Psoas muscle (tissue), 8 donors: ENCODE measurements around the gene GRK7. TPM values are rescaled to one million over a fixed set of nuclear protein-coding genes. Genes with fewer than 3 reads are reported as not detected.

Source experiments
- ATAC-seq, 4 donors: fragments of 200-7000 bp; cut with Tn5 transposase; one replicate each; pipeline ENCODE4 v1.9.1; 2020; ENCODE audit warnings: moderate library complexity in 3 of 4, mild to moderate bottlenecking in 2 of 4
- DNase-seq, 2 donors: peaks; one replicate each; pipeline ENCODE4 v3.0.0-alpha.2; 2020
- H3K27ac ChIP-seq: fragments of 200-600 bp; one replicate; pipeline ENCODE4 v1.8.0; 2022
- H3K27me3 ChIP-seq, 3 donors: fragments of 200-600 bp in 1 of 3; one replicate each; pipeline versions ENCODE4 v1.6.1 to v1.8.0; 2013 to 2022; ENCODE audit warnings: low read length in 2 of 3, mild to moderate bottlenecking in 2 of 3, moderate library complexity in 1 of 3; ENCODE audit not compliant: insufficient read depth in 3 of 3
- H3K36me3 ChIP-seq, 2 donors: fragments of 200-600 bp in 1 of 2; one replicate each; pipeline versions ENCODE4 v1.6.1 to v1.8.0; 2013 to 2022; ENCODE audit warnings: low read depth in 1 of 2, mild to moderate bottlenecking in 1 of 2, moderate library complexity in 1 of 2; ENCODE audit not compliant: insufficient read depth in 1 of 2
- H3K4me1 ChIP-seq: fragments of 200-600 bp; one replicate; pipeline ENCODE4 v1.8.0; 2022
- H3K4me3 ChIP-seq: fragments of 200-600 bp; one replicate; pipeline ENCODE4 v1.8.0; 2022; ENCODE audit warnings: mild to moderate bottlenecking
- H3K9me3 ChIP-seq: fragments of 200-600 bp; one replicate; pipeline ENCODE4 v1.8.0; 2022
- WGBS, 3 donors: extraction: QIAGEN DNeasy Blood & Tissue Kit; methylation state at CpG; one replicate each; pipeline versions ENCODE4 v1.1.6 to v1.1.7; 2013; 5-methylcytosine and 5-hydroxymethylcytosine counted together
- intact Hi-C, 2 donors: fragments of 100-400 bp; cut with DNase I; formaldehyde crosslinking; loops; one replicate each; pipeline versions ENCODE4 v1.11.0 to v1.14.2; 2022
- polyA plus RNA-seq, 3 donors: library from polyadenylated mRNA; stranded (reverse); fragments of 200-250 nt; gene quantifications; one replicate each; pipeline ENCODE4 v1.2.3, GENCODE V29; 2013
- total RNA-seq, 4 donors: library from RNA; stranded (reverse); fragmentation: NEBNext Ultra II Directional in 2 of 4; extraction: Animal tissue kit (Norgen Biotek cat#: 25700) in 2 of 4; gene quantifications; one replicate each; pipeline versions ENCODE4 v1.2.1 to v1.2.4, GENCODE V29; 2021 to 2023
- TF ChIP-seq, protein P1 (sequence below): fragments of 200-600 bp; IDR thresholded peaks from one replicate; pipeline ENCODE4 v1.8.0; 2022; ENCODE audit warnings: antibody characterized with exemption
- donor health status: healthy with polysubstance abuse.
- donor health status: DM: no; HTN: no; CAD: no; lungs with moderate emphysema.
- donor health status: Bipolar disorder and iron deficiency.
- donor health status: healthy.
- donor health status: DM: yes; HTN: yes; CAD: no.
- donor health status: DM: no; HTN: no; CAD: no.
- donor health status: DM: no; HTN: no; CAD: no.
- donor health status: DM: yes; HTN: yes; CAD: no.

The GRK7 gene
- total and polyA plus RNA-seq, 7 donors = 0.04 to 0.64 (median 0.11) TPM; not detected in 3

- TF ChIP-seq, protein P1, sequence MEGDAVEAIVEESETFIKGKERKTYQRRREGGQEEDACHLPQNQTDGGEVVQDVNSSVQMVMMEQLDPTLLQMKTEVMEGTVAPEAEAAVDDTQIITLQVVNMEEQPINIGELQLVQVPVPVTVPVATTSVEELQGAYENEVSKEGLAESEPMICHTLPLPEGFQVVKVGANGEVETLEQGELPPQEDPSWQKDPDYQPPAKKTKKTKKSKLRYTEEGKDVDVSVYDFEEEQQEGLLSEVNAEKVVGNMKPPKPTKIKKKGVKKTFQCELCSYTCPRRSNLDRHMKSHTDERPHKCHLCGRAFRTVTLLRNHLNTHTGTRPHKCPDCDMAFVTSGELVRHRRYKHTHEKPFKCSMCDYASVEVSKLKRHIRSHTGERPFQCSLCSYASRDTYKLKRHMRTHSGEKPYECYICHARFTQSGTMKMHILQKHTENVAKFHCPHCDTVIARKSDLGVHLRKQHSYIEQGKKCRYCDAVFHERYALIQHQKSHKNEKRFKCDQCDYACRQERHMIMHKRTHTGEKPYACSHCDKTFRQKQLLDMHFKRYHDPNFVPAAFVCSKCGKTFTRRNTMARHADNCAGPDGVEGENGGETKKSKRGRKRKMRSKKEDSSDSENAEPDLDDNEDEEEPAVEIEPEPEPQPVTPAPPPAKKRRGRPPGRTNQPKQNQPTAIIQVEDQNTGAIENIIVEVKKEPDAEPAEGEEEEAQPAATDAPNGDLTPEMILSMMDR = no peak
- Histone ChIP-seq H3K4me1 (no peaks in the 10 kb centered on the region), H3K9me3 (no peaks in the 10 kb centered on the region), H3K27me3 (no peaks in the 10 kb centered on the region), H3K27ac (no peak overlapping the region), H3K36me3 (no peaks in the 10 kb centered on the region), H3K4me3 (no peak overlapping the region)
- 92 to 97% (median 93%) methylated on average over 2 of the region's 2 CpGs for WGBS, 3 donors
- intact Hi-C loops = no loop called here
- ATAC-seq = no peak
- no peak for DNase-seq
These were observed 837 bp downstream of the GRK7 start for GRCh38 chr3:141764045-141764444.

GRCh38 chr3:141764465-141764864 is 1.3 kb downstream of the GRK7 start:
- Histone ChIP-seq H3K36me3 (no peaks in the 10 kb centered on the region), H3K4me1 (no peaks in the 10 kb centered on the region), H3K9me3 (no peaks in the 10 kb centered on the region), H3K27me3 (no peaks in the 10 kb centered on the region), H3K4me3 (no peak overlapping the region), H3K27ac (no peak overlapping the region)
- intact Hi-C loops = no loop called here
- TF ChIP-seq, protein P1 = no peak
- no peak for ATAC-seq
- 89 to 92% (median 91%) methylated on average over 1 of the region's 1 CpG for WGBS, 3 donors
- DNase-seq = no peak

- intact Hi-C loops = no loop called here
- DNase-seq = no peak
- 73 to 87% (median 84%) methylated on average over 2 of the region's 2 CpGs for WGBS, 3 donors
These were observed 1.8 kb downstream of the GRK7 start for GRCh38 chr3:141764986-141765385.

DNA sequence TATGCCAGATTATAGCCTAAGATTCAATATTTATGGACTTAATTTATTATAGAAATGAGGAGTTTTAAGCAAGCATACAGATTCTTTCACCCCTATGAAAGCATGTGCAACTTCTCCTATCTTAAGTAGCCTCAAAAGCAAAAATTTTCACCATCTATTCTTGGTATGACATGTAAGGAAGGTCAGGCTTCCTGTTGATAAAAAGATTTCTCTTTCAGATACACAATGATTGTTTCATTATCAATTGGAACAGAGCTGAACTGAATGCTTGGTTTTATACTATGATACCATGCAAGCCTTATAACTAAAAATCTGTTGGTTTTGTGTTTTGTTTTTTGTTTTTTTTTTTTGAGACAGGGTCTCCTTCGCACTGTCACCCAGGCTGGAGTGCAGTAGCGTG is 3.9 kb downstream of the GRK7 start:
- no peak for ATAC-seq
- H3K27ac ChIP-seq = no peak overlapping the region
- H3K27me3 ChIP-seq = peaks cover 0 to 3% (median 0%) of the 10 kb centered on the region in 3 donors
- H3K9me3 ChIP-seq = no peaks in the 10 kb centered on the region
- H3K4me3 ChIP-seq = no peak overlapping the region
- TF ChIP-seq, protein P1 = no peak
- intact Hi-C loops = no loop called here
- no peaks in the 10 kb centered on the region for H3K4me1 ChIP-seq
- no peak for DNase-seq
- no peaks in the 10 kb centered on the region for H3K36me3 ChIP-seq
- WGBS, 3 donors = 84 to 96% (median 88%) methylated on average over 2 of the region's 2 CpGs

More at GRCh38 chr3:141764986-141765385, 1.8 kb downstream of the GRK7 start:
- no peaks in the 10 kb centered on the region for H3K27me3 ChIP-seq
- ATAC-seq = no peak
- H3K4me3 ChIP-seq = no peak overlapping the region
- H3K4me1 ChIP-seq = no peaks in the 10 kb centered on the region
- no peak overlapping the region for H3K27ac ChIP-seq
- no peaks in the 10 kb centered on the region for H3K9me3 ChIP-seq
- TF ChIP-seq, protein P1 = no peak
- no peaks in the 10 kb centered on the region for H3K36me3 ChIP-seq

GRCh38 chr3:141769221-141769894 is 6.2 kb downstream of the GRK7 start:
- Histone ChIP-seq H3K4me3 (no peak overlapping the region), H3K27ac (no peak overlapping the region), H3K4me1 (no peaks in the 10 kb centered on the region), H3K36me3 (no peaks in the 10 kb centered on the region), H3K27me3 (peaks cover 0 to 3% (median 0%) of the 10 kb centered on the region in 3 donors), H3K9me3 (no peaks in the 10 kb centered on the region)
- DNase-seq (no peak), ATAC-seq (no peak)
- TF ChIP-seq, protein P1 = no peak
- WGBS, 3 donors = 49 to 70% (median 51%) methylated on average over 6 of the region's 6 CpGs
- intact Hi-C loops = no loop called here
